HG02623 (cell line): ENCODE results near the gene DLGAP3.

Experiments
- ATAC-seq: cut with Tn5 transposase; IDR thresholded peaks from one replicate; pipeline ENCODE4 v1.9.1; 2021; ENCODE audit warnings: moderate library complexity; ENCODE audit not compliant: unreplicated experiment

DLGAP3 gene

DNA sequence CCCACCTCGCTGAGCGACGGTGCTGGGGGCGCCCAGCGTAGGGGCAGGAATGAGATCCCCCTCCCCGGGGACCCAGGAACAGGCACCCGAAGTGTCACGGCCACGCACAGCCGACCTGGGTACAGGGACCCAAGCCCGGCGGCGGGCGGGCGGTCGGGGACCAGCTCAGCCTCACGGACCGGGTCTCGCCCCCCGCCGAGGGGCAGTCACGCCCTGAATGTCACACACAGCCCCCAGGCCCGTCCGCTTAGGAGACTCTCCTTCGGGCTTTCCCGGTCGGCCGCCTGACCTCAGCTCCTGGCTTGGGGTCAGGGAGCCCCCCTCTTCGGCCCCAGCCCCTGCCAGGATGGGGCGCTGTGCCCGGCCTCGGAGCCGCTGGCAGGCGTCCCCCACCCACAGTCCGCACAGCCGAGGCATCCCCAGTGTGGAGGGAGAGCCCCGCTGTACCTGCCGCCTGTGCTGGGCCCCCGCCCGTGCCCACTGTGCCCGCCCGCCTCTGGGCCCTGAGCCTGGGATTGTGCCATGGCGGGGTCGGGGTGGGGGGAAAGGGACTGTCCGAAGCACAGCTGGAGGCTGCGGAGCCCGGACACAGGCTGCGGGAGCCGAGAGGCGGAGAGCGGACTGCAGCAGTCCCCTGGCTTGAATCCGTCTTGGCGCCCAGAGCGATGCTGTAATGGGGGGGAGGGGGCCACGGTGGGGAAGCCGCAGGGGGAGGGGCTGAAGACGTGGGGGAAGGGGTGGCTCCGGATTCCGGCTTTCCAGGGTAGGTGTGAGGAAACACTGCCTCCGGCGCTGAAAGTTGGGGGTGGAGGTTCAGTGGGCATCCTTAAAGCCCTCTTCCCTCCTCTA, 627 bp upstream of the DLGAP3 start:
- no peak for ATAC-seq

DNA sequence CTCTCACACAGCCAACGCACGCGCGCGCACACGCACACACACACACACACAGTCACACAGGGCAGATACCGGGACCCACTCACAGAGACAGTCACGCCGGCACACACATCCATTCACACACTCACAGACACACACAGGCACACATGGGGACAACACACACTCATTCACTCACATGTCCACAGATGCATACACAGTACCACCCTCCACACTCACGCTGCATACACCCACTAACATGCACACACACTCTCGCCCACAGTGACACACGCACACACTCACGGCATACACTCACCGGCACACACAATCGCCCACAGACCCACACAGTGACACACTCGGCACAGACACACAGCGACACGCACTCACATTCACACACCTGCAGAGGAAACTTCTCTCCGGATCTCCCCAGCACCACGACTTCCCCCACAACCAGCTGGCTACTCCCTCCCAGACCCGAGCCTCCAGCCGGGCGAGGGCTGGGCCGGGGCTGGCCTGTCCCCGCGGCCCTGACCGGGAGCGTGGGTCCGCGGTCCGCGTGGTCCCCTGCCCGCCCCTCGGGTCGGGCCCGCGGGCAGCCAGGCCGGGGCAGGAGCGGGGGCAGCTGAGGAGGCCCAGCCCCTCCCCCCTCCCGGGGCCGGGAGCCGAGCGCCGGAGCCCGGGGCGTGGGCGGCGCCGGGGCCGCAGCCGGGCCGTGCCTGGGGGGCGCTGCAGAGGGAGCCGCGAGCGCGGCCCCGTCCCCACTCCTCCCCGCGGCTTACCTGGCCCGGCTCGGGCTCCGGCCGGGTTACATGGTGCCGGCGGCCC, 552 bp downstream of the DLGAP3 start:
- ATAC-seq, result no peak

DNA sequence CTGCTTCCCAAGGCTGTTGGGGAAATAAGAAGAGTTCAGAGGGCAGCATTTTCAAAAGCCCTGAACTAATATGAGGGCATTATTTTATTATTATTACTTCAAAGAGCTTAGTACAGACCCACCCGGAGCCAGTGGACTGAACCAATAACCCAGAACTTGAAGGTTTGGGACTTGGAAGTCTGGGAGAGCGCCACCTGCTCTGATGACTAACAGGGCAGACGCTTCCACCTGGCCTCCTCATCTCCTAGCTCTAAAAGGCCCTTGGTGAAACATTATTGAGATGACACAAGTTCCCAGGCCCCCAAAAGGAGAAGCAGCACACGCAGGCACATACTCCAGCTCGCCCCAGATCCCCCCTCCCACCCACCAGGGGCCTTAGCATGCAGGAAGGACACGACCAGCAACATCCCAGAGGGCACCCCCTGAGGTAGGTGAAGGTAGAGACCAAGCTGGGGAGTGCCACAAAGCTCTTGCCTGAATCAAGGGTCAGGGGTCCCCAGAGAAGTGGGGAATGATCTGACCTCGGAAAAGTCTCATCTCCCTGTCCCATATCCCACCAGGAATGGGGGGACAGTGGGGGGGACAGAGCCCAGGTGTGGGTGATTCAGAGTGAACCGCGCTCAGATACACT, 1.3 kb downstream of the DLGAP3 start:
- no peak for ATAC-seq

DNA sequence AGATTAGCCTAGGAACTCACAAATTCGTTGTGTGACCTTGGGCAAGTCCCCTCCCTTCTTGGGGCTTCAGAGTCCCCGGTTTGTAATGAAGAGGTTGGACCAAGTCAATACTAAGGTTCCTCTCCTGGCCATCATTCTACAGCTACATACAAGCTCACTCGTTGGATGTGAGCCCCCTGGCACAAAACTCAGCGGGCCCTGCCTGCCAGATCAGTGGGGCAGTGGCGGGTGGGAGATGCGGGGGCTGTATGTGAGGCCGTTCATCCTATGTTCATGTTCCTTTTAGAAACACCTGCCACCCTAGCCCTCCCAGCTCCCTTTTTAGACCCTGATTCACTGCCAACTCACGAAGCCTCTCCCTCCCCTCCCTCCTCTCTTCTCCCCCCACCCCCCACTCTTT, 2.1 kb downstream of the DLGAP3 start:
- no peak for ATAC-seq

DNA sequence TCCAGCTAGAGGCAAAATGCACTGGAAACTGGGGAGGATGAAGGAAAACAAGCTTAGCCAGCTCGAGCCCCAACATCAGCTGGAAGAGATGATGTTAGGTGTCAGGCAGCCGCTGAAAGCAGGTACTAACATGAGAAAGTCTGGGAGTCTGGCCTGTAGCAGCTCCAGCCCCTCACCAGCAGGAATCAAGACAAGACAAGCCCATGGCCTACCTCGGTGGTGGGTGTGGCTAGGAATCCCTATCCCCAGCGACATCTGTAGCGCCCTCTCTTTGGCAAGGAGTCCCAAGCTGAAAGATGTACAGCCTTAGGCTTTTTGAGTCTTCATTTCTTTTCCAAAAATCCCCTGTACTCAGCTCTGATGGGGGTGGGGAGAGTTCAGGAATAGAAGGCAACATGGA, 2.6 kb downstream of the DLGAP3 start:
- no peak for ATAC-seq

DNA sequence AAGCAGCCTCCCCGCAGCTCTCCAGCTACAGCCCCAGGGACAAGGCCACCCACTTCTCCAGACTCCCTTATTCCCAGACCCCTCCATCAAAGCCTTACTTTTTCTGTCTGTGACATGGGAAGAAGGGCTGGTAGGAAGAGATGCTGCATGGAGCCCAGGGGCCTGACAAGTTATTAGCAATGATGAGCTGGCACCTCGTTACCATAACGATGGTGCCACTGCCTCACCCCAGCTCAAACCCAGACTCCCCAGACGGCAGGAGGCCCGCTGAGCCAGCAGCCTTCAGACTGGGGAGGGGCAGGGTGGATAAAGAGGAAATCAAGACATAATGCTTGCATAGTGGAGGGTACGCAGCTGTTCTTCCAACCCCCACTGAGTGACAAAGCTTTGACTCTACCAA, 3.3 kb downstream of the DLGAP3 start:
- no peak for ATAC-seq

DNA sequence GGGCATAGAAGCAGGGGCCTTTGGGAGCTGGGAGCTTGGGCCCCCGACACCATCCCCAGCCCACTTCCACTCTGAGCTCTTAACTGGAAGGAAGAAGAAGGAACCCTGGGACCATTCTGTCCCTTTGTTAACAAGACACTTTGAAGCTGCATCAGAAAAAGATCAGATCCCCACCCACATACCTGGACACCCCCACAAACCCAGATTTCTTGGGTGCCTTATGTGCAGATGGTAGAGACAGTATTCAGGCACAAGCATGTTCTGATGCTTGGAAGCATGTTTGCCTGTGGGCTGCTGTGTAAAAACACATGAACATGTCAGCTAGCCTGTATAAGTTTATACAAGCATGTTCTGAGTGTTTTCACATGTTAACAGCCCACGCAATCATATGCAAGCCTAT, 3.7 kb downstream of the DLGAP3 start:
- ATAC-seq, result no peak

DNA sequence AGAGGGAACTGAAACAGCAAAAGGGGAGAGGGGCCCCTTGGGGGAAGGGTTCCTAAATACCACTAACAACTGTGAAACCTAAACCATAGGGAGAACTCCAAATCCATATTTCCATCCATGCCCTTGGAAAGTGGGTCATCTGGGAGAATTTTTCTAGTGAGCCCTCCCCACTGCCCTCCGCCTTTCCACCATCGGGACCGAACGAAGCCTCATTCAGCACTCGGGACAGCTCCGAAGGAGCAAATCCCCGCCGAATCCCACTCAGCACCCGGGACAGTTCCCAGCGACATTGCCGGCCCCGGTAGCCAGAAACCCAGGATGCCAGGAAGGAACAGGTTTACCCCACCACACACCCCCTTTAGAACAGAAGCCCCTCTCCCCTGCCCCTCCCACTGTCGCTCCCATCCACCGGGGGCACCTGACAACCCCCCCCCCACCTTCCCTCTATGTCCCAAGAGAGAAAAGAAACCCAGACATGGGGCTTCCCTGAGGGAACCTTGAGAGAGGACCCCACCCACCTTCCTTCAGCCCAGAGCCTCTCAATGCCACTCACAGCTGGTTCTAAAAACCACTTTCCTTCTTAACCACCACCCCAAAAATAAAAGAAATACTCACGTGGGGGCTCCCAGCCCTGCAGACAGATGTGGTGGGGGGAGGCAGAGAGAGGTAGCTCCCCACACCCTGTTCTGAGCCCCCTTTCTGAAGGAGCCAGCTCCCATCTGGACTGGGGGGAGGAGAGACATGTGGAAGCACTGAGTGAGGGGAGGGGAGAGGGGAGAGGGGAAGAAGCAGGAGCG, 4.5 kb downstream of the DLGAP3 start:
- ATAC-seq, result no peak

DNA sequence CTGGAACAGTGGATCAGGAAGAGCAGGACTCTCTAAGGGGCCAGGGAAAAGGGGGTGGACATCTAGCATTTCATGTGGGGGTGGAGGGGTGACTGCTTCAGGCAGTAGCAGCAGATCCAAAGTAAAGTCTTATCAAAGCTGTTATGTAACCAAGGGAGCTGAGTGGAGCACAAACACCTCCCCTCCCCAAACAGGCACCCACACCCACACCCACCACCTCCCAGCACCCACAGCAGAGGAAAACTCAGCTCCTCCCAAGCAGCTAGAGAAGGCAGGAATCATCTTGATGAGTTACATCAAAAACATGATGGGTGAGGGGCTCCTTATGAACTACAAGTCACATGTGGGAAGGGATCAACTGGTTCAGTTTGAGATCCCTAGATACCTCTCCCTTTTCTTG, 6.0 kb downstream of the DLGAP3 start:
- ATAC-seq, result no peak

DNA sequence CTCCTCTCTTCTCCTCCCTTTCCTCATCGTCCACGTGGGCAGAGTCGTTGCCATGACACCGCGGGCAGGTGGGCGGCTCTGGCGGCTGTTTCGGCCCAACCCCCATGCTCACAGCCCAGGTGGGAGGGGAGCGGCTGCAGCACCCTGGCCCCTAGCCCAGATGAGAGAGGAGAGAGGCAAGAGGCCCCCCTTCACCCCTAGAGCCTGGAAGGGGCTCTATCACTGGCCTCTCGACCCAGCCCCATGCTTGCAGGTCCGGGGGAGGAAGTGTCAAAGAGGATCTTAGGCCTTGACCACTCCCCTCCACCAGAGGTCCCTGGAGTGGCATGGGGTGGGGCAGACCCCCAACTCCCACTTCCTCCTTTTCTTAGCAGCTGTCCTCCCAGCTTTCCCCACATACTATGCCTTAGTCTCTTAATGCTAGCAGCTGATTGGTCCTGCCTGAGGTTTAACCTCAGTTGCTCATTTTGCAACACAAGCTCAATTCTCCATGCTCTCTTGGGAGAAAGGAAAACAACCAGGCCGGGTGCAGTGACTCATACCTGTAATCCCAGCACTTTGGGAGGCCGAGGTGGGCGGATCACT, 10.4 kb downstream of the DLGAP3 start:
- no peak for ATAC-seq

DNA sequence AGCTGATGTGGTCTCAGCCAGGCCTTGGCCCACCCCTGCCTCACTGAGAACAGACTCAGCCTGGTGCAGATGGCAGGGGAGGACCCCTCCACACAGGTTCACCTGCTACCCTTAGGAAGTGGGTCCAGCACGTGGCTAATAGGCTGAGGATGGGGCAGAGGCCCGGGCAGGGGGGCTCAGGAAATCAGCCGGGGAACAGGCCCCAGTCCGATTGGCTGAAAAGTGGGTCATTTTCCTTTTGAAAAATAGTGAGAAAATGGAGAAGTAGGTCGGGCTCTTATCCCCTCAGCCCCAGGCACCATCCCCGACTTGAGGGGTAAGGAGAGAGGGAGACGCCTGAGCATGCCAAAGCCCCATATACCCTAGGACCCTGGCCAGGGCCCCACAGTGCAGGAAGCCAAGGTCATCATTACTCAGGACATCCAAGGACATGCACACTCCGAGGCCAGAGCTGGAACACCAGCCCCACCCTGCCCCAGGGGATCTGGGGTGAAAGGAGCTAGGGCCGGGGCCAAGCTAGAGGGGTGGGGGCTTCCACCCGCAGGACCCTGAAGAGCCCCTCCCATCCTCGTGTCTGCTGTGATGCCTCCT, 11.0 kb downstream of the DLGAP3 start:
- no peak for ATAC-seq

DNA sequence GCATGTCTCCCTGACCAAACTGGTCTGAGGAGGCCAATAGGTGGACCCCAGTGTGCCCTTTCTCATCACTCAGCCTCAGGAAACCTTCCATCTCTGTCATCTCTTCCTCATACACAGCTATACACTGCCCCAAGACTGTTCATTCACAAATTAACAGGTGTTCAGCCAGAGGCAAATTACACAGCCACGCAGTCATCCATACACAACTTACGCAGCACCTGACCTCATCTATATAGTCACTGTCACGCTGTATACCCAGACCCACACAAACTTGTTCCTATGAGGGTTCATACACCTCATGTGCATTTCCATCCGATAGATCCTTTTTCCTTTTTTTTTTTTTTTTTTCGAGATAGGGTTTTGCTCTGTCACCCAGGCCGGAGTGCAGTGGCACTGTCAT, 12.4 kb downstream of the DLGAP3 start:
- ATAC-seq, result no peak

DNA sequence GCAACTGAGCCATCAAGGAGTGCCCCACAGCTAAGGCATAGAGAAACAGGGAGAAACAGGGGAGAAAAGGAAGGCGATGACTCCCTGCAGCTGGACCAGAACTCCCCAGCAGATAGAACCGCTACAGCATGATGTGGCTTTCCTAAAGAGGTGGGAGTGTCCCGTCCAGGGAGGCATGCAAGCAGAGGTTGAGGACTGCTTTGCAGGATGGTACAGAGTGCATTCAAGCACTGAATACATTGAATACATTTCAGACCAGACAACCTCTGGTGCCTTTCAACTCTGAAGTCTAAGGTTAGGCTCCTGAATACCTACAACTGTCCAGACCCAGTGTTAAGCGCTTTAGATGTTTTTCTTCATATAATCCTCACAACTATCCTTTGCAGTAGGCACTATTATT, 13.3 kb downstream of the DLGAP3 start:
- ATAC-seq, result no peak

DNA sequence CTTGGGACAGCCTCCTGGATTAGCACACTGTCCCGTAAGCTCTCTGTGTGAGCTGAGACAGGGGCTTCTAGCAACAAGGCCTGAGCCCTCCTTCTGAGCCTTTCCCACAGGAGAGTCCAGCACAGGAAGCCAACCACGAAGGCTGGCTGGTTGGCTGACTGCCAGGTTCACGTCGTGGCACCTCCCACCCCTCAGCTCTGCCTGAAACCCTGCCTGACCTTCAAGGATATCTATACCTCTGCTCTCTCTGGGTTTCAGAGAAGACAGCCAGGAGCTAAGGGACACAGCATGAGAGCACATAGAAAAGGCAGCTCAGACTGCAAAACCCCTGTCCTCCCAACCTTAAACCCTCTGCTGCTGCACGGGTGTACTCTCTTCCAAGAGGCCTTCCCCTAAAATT, 13.9 kb downstream of the DLGAP3 start:
- ATAC-seq, result no peak

DNA sequence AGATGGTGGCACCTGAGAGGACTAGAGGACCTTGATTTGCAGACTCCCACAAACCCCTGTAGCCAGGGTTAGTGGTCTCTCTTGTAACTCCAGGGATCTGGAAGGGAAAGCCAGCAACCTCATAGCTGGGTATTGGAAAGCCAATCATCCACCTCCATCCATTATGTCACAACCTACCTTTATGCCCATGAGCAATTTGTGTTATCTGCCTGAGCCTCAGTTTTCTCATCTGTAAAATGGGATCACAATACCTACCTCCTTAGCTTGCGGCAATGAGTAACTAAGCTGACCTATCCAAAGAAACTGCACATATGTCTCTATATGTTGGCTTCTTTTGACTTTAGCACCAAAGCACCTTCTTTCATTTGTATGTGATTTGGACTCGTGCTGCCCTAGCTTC, 14.5 kb downstream of the DLGAP3 start:
- ATAC-seq, result no peak

DNA sequence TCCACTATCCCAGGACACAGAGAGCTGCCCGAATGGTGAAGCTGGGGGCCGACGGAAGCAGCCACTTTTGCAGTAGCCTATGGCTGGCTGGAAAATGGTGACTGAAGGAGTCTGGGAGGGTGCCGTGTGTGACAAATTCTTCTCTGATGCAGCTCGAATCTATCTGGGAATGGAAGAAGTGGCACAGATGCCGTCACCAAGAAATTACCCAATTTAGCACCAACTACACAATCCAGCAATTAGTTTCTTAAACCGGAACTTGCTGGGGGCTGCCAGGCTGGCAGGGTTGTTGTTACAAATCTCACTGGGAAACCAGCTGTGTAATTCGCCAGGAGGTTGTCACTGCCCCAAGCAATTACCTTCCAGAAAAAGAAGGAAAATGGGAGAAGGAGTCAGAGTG, 18.0 kb downstream of the DLGAP3 start:
- no peak for ATAC-seq

DNA sequence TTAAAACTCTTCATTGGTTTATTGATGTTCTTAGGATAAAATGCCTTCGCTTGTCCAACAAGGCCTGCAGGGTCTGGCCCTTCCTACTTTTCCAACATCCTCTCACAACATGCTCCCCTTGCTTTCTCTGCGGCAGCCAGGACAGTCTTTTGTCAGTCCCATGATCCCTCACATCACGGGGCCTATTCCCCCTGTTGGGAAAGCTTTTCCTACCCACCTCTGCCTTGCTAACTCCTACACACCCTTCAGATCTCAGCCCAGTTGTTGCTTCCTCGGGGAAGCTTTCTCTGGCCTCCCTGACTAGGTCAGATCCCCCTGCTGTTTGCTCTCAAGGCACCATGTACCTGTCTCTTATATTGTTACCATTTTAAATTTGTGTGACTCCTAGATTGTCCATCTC, 19.0 kb downstream of the DLGAP3 start:
- ATAC-seq, result no peak

DNA sequence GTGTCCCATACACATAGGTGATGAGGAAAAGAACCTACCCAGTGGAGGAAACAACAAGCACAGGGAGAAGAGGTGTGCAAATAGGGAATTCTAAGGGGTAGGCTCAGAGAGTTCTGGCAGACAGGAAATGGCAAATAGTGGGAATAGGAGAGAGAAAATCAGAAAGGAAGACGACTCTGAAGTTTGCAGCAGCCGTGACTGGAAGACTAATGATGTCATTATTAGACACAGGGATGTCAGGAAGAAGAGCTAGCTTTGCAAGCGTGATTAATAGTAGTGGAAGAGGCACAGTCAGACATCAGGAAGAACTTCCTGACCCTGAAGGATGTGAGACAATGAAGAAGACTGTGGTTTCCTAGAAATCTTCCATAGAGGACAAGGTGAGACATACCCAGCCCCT, 21.1 kb downstream of the DLGAP3 start:
- no peak for ATAC-seq

DNA sequence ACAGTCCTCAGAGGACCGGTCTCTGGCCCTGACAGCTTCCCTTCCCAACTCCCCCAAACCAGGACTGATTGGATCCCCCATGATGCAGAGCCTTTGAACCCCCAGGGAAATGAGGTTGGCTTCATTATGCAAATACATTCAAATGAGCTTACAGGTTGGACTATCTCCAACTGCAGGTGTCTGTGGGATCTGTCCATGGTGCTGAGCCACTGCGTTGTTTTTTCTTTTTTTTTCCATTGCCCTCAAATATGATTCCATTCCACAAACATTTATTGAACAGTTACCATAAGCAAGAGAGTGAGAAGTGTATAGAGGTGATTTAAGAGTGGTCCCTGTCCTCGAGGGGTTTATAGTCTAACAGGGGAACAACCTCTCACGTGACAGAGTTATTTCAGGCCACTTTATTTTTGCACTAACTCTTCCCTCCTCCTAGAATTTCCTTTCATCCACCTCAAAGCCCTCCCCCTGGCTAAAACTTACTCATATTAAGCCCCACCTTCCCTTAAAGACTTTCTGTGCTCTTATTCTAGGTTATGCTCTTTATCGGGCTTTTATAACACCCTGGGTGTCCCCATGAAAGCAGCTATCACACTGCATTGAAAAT, 21.9 kb downstream of the DLGAP3 start:
- ATAC-seq, result no peak

DNA sequence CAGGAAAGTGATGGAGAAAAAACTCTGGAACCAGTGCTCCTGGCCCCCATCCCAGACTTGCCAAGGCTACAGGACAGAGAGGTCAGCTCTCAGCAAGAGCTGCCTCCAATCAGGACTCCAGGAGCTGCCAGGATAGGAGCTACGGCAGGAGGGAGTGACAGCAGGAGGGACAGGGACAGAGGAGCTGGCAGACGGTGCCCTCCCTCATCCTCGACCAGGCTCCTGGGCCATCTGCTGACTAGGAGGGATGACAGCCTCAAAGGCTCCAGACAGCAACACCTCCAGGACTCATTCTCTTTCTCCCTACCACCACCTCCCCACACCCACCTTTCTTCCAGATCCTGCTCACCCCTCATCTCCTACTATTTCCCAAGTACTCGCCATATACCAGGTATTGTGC, 22.7 kb downstream of the DLGAP3 start:
- no peak for ATAC-seq
